NT2/D1 (cell line): ENCODE results near the gene IGF2BP2.
"Not testable (repeated sequence)": the region's sequence is repeated elsewhere in the genome, so short reads cannot be mapped to it uniquely, and the experiment has no call there.

Experiments
- DNase-seq: peaks from one replicate; pipeline ENCODE4 v3.0.0-alpha.2; 2011; ENCODE audit warnings: low read depth, low spot score
- H3K27me3 ChIP-seq: 2 replicates; pipeline ENCODE4 v1.6.0; 2011; ENCODE audit warnings: mild to moderate bottlenecking; ENCODE audit not compliant: insufficient read length, insufficient read depth
- H3K36me3 ChIP-seq: 2 replicates; pipeline ENCODE4 v1.6.1; 2011; ENCODE audit warnings: mild to moderate bottlenecking, low read length, mixed read lengths; ENCODE audit not compliant: insufficient read depth, insufficient read length
- H3K4me1 ChIP-seq: 2 replicates; pipeline ENCODE4 v1.5.1; 2011; ENCODE audit not compliant: insufficient read depth, insufficient read length
- H3K4me3 ChIP-seq: 2 replicates; pipeline ENCODE4 v1.5.1; 2011; ENCODE audit warnings: low read depth; ENCODE audit not compliant: insufficient read length
- H3K9ac ChIP-seq: 2 replicates; pipeline ENCODE4 v1.6.0; 2011; ENCODE audit warnings: low read depth; ENCODE audit not compliant: insufficient read length
- H3K9me3 ChIP-seq: 2 replicates; pipeline ENCODE4 v1.5.1; 2011; ENCODE audit warnings: mild to moderate bottlenecking, low read length; ENCODE audit not compliant: insufficient read depth
- SUZ12 ChIP-seq: IDR thresholded peaks from 2 replicates; pipeline ENCODE4 v1.6.1; 2011; ENCODE audit not compliant: insufficient read length, insufficient read depth; ENCODE audit errors: extremely low read depth
- YY1 ChIP-seq: IDR thresholded peaks from 2 replicates; pipeline ENCODE4 v1.6.1; 2011; ENCODE audit not compliant: insufficient read length, insufficient read depth
- ZNF274 ChIP-seq: IDR thresholded peaks from 2 replicates; pipeline ENCODE4 v1.6.1; 2011; ENCODE audit warnings: mild to moderate bottlenecking, low read depth, low read length

Gene IGF2BP2

GRCh38 chr3:185702262-185703225 is 122.3 kb downstream of the IGF2BP2 start:
- H3K9ac ChIP-seq, result no peak overlapping the region
- H3K9me3 ChIP-seq, result no peaks in the 10 kb centered on the region
- DNase-seq, result no peak
- H3K4me1 ChIP-seq, result peaks cover 8% of the 10 kb centered on the region
- no peak for TF ChIP-seq YY1
- no peak for TF ChIP-seq ZNF274
- no peak for TF ChIP-seq SUZ12
- H3K36me3 ChIP-seq, result no peaks in the 10 kb centered on the region
- no peaks in the 10 kb centered on the region for H3K27me3 ChIP-seq
- no peak overlapping the region for H3K4me3 ChIP-seq

- TF ChIP-seq ZNF274 (no peak), YY1 (no peak), SUZ12 (no peak)
- Histone ChIP-seq H3K9ac (no peak overlapping the region), H3K4me1 (peaks cover 8% of the 10 kb centered on the region), H3K9me3 (no peaks in the 10 kb centered on the region), H3K4me3 (no peak overlapping the region), H3K27me3 (no peaks in the 10 kb centered on the region), H3K36me3 (peaks cover 4% of the 10 kb centered on the region)
- no peak for DNase-seq
Observed at GRCh38 chr3:185701611-185702261, 123.1 kb downstream of the IGF2BP2 start.

GRCh38 chr3:185699927-185700326 is 124.9 kb downstream of the IGF2BP2 start:
- no peaks in the 10 kb centered on the region for H3K9me3 ChIP-seq
- DNase-seq, result no peak
- H3K4me1 ChIP-seq, result peaks cover 8% of the 10 kb centered on the region
- peaks cover 4% of the 10 kb centered on the region for H3K36me3 ChIP-seq
- no peaks in the 10 kb centered on the region for H3K27me3 ChIP-seq
- no peak for TF ChIP-seq YY1
- TF ChIP-seq SUZ12, result no peak
- TF ChIP-seq ZNF274, result no peak
- H3K4me3 ChIP-seq, result no peak overlapping the region
- H3K9ac ChIP-seq, result no peak overlapping the region

- not testable (repeated sequence) for DNase-seq, H3K9ac ChIP-seq, H3K27me3 ChIP-seq, H3K4me1 ChIP-seq, H3K9me3 ChIP-seq, H3K4me3 ChIP-seq
- peaks cover 23% of the 10 kb centered on the region for H3K36me3 ChIP-seq
Observed at GRCh38 chr3:185697228-185697627, 127.6 kb downstream of the IGF2BP2 start.

GRCh38 chr3:185696039-185696438 is 128.8 kb downstream of the IGF2BP2 start:
- peaks cover 34% of the 10 kb centered on the region for H3K36me3 ChIP-seq
- no peaks in the 10 kb centered on the region for H3K9me3 ChIP-seq
- no peaks in the 10 kb centered on the region for H3K27me3 ChIP-seq
- DNase-seq, result no peak
- H3K9ac ChIP-seq, result no peak overlapping the region
- H3K4me1 ChIP-seq, result no peaks in the 10 kb centered on the region
- no peak overlapping the region for H3K4me3 ChIP-seq
- no peak for TF ChIP-seq ZNF274
- TF ChIP-seq YY1, result no peak
- TF ChIP-seq SUZ12, result no peak

- DNase-seq, result no peak
Observed at GRCh38 chr3:185693985-185694653, 130.7 kb downstream of the IGF2BP2 start.

DNA sequence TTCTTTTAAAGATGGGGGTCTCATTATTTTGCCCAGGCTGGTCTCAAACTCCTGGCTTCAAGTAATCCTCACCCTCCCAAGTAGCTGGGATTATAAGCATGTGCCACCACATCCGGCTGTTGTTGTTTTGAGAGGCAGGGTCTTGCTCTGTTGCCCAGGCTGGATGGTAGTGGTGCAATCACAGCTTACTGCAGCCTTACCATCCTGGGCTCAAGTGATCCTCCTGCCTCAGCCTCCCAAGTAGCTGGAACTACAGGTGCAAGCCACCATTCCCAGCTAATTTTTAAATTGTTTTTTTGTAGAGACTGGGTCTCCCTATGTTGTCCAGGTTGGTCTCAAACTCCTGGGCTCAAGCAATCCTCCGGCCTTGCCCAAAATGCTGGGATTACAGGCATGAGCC is 133.2 kb downstream of the IGF2BP2 start:
- Histone ChIP-seq H3K27me3 (no peaks in the 10 kb centered on the region), H3K9me3 (no peaks in the 10 kb centered on the region), H3K9ac (no peak overlapping the region), H3K4me1 (no peaks in the 10 kb centered on the region), H3K36me3 (peaks cover 45% of the 10 kb centered on the region), H3K4me3 (no peak overlapping the region)
- DNase-seq, result no peak
- no peak for TF ChIP-seq ZNF274
- TF ChIP-seq SUZ12, result no peak
- TF ChIP-seq YY1, result no peak

More at GRCh38 chr3:185693985-185694653, 130.7 kb downstream of the IGF2BP2 start:
- H3K4me3 ChIP-seq, result no peak overlapping the region
- no peaks in the 10 kb centered on the region for H3K4me1 ChIP-seq
- H3K27me3 ChIP-seq, result no peaks in the 10 kb centered on the region
- H3K9ac ChIP-seq, result no peak overlapping the region
- peaks cover 34% of the 10 kb centered on the region for H3K36me3 ChIP-seq
- TF ChIP-seq YY1 (no peak), ZNF274 (no peak), SUZ12 (no peak)
- no peaks in the 10 kb centered on the region for H3K9me3 ChIP-seq
